Hepatocyte (in vitro differentiated cells): Measurements from ENCODE around the gene SH3BGRL3. TPM values are rescaled to one million over a fixed set of nuclear protein-coding genes. Genes with fewer than 3 reads are reported as not detected.

Source experiments
- DNase-seq: peaks from one replicate; pipeline ENCODE4 v3.0.0-alpha.2; 2016; ENCODE audit warnings: low spot score
- H2AFZ ChIP-seq: fragments of 200-600 bp; sonication (generic); 2 replicates; pipeline ENCODE4 v1.6.0; 2016; ENCODE audit warnings: antibody characterized with exemption, mild to moderate bottlenecking
- H3K27ac ChIP-seq: fragments of 200-600 bp; sonication (generic); 2 replicates; pipeline ENCODE4 v1.5.1; 2016; ENCODE audit warnings: mild to moderate bottlenecking
- H3K27me3 ChIP-seq: fragments of 200-600 bp; sonication (generic); 2 replicates; pipeline ENCODE4 v1.6.1; 2016
- H3K36me3 ChIP-seq: fragments of 200-600 bp; sonication (generic); replicated peaks from 2 replicates; pipeline ENCODE4 v1.5.1; 2016; ENCODE audit warnings: low read depth; ENCODE audit not compliant: insufficient read depth
- H3K4me1 ChIP-seq: fragments of 200-600 bp; sonication (generic); 2 replicates; pipeline ENCODE4 v1.5.1; 2016; ENCODE audit warnings: mild to moderate bottlenecking, moderate library complexity; ENCODE audit not compliant: insufficient read depth
- H3K4me2 ChIP-seq: fragments of 200-600 bp; sonication (generic); 2 replicates; pipeline ENCODE4 v1.6.0; 2016
- H3K4me3 ChIP-seq: fragments of 200-600 bp; sonication (generic); 2 replicates; pipeline ENCODE4 v1.5.1; 2016; ENCODE audit warnings: mild to moderate bottlenecking
- H3K79me2 ChIP-seq: fragments of 200-600 bp; sonication (generic); 2 replicates; pipeline ENCODE4 v1.6.0; 2017; ENCODE audit warnings: mild to moderate bottlenecking
- H3K9me2 ChIP-seq: fragments of 200-600 bp; sonication (generic); replicated peaks from 2 replicates; pipeline ENCODE4 v1.6.0; 2017; ENCODE audit warnings: mild to moderate bottlenecking; ENCODE audit not compliant: insufficient read depth
- H3K9me3 ChIP-seq: fragments of 200-600 bp; sonication (generic); 2 replicates; pipeline ENCODE4 v1.5.1; 2016; ENCODE audit warnings: low read depth, mild to moderate bottlenecking
- H4K20me1 ChIP-seq: fragments of 200-600 bp; sonication (generic); 2 replicates; pipeline ENCODE4 v1.6.0; 2016; ENCODE audit warnings: mild to moderate bottlenecking; ENCODE audit not compliant: insufficient read depth, poor library complexity, severe bottlenecking
- CTCF ChIP-seq: fragments of 200-600 bp; sonication (generic); IDR thresholded peaks from 2 replicates; pipeline ENCODE4 v1.5.1; 2016; ENCODE audit warnings: antibody characterized with exemption, mild to moderate bottlenecking; ENCODE audit not compliant: poor library complexity
- EZH2 ChIP-seq: fragments of 200-600 bp; sonication (generic); IDR thresholded peaks from 2 replicates; pipeline ENCODE4 v1.6.1; 2016; ENCODE audit warnings: antibody characterized with exemption, mild to moderate bottlenecking, borderline replicate concordance
- EZH2phosphoT487 ChIP-seq: fragments of 200-600 bp; sonication (generic); IDR thresholded peaks from one replicate; pipeline ENCODE4 v1.6.1; 2018; ENCODE audit warnings: antibody characterized with exemption, mild to moderate bottlenecking, low read depth, moderate library complexity; ENCODE audit not compliant: unreplicated experiment, severe bottlenecking
- WGBS: methylation state at CpG from one replicate; pipeline ENCODE4 v1.1.6; 2016; ENCODE audit warnings: low lambda C conversion rate; ENCODE audit errors: missing lambda C conversion rate; 5-methylcytosine and 5-hydroxymethylcytosine counted together
- polyA plus RNA-seq: library from polyadenylated mRNA; unstranded; fragments of >200 nt; fragmentation: Nextera tagmentation; extraction: Ambion mirVana; gene quantifications from 2 replicates; pipeline ENCODE4 v1.2.1, GENCODE V29; 2016
- total RNA-seq: library from RNA; depleted of rRNA; stranded (reverse); fragments of >200 nt; gene quantifications from 2 replicates; pipeline ENCODE4 v1.2.3, GENCODE V29; 2014

Gene SH3BGRL3
- total and polyA plus RNA-seq, 2 experiments from 2014 or later = 35.9 to 420 TPM

GRCh38 chr1:26259578-26259977 is 20.3 kb upstream of the SH3BGRL3 start:
- no peaks in the 10 kb centered on the region for H3K27me3 ChIP-seq
- no peak for DNase-seq
- no peaks in the 10 kb centered on the region for H4K20me1 ChIP-seq
- H2AFZ ChIP-seq = no peak overlapping the region
- H3K79me2 ChIP-seq = no peaks in the 10 kb centered on the region
- no peak overlapping the region for H3K4me2 ChIP-seq
- H3K9me3 ChIP-seq = no peaks in the 10 kb centered on the region
- no peaks in the 10 kb centered on the region for H3K9me2 ChIP-seq
- 94% methylated on average over 5 of the region's 5 CpGs for WGBS
- no peaks in the 10 kb centered on the region for H3K36me3 ChIP-seq
- H3K4me3 ChIP-seq = no peak overlapping the region
- H3K27ac ChIP-seq = no peak overlapping the region
- no peaks in the 10 kb centered on the region for H3K4me1 ChIP-seq
- TF ChIP-seq CTCF (no peak), EZH2 (no peak), EZH2phosphoT487 (no peak)

- Histone ChIP-seq H3K4me1 (peaks cover under 1% of the 10 kb centered on the region), H3K9me3 (no peaks in the 10 kb centered on the region), H3K27me3 (no peaks in the 10 kb centered on the region), H2AFZ (no peak overlapping the region), H3K9me2 (no peaks in the 10 kb centered on the region), H4K20me1 (no peaks in the 10 kb centered on the region), H3K79me2 (no peaks in the 10 kb centered on the region), H3K36me3 (no peaks in the 10 kb centered on the region), H3K4me2 (no peak overlapping the region), H3K4me3 (no peak overlapping the region), H3K27ac (no peak overlapping the region)
- no peak for DNase-seq
- 91% methylated on average over 5 of the region's 5 CpGs for WGBS
- TF ChIP-seq EZH2phosphoT487 (no peak), EZH2 (no peak), CTCF (no peak)
Observed at GRCh38 chr1:26263212-26263611, 16.7 kb upstream of the SH3BGRL3 start.

DNA sequence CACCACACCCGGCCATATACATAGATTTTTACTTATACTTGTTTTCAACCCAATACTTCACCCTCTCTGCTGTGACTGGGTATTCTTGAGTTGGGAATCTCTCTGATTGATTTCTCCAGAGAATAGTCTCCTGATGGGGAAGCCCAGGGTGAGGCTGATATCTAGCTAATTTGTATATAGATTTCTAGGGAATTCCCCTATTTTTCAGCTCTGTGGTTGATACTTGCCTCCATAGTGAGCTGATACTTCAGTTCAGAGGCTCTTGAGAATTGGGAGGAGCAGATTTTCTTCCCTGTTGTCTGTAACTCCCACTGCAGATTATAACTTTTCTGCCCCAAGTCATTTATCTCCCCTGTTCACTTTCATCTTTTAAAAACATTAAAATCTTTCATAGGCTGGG is 14.5 kb upstream of the SH3BGRL3 start:
- Histone ChIP-seq H3K9me3 (no peaks in the 10 kb centered on the region), H3K27ac (no peak overlapping the region), H3K4me2 (no peak overlapping the region), H2AFZ (no peak overlapping the region), H3K4me1 (peaks cover 5% of the 10 kb centered on the region), H3K36me3 (no peaks in the 10 kb centered on the region), H3K9me2 (no peaks in the 10 kb centered on the region), H3K4me3 (no peak overlapping the region), H3K79me2 (no peaks in the 10 kb centered on the region), H4K20me1 (no peaks in the 10 kb centered on the region), H3K27me3 (no peaks in the 10 kb centered on the region)
- TF ChIP-seq EZH2 (no peak), EZH2phosphoT487 (no peak), CTCF (no peak)
- no peak for DNase-seq
- 94% methylated on average over 1 of the region's 1 CpG for WGBS
